Natural killer cell treated with Interleukin-12 subunit alpha and Interleukin-12 subunit beta and Interleukin-15 and Interleukin-18, amount 100 ng/mL, for 72 hours (primary cell): Measurements from ENCODE around the gene DDX43. TPM values are rescaled to one million over a fixed set of nuclear protein-coding genes. Genes with fewer than 3 reads are reported as not detected.
"Not testable (repeated sequence)": the region's sequence is repeated elsewhere in the genome, so short reads cannot be mapped to it uniquely, and the experiment has no call there.

ENCODE experiments used
- ATAC-seq, 2 donors: fragments of 150-1000 bp; cut with Tn5 transposase in 1 of 2; sonication (Bioruptor Pico), chemical (Tn5 transposase) in 1 of 2; 2 replicates each; pipeline ENCODE4 v1.10.0; 2021
- DNase-seq: peaks from one replicate; pipeline ENCODE4 v3.0.0; 2022; ENCODE audit warnings: low spot score
- H3K27ac Mint-ChIP-seq, 2 donors: 1 replicate in 1 of 2; 2 replicates in 1 of 2; pipeline ENCODE4 v1.8.0; 2022; ENCODE audit warnings: mixed read lengths in 2 of 2, mild to moderate bottlenecking in 1 of 2, moderate library complexity in 1 of 2
- H3K27me3 Mint-ChIP-seq, 2 donors: 1 replicate in 1 of 2; 2 replicates in 1 of 2; pipeline ENCODE4 v1.8.0; 2022; ENCODE audit warnings: mixed read lengths in 2 of 2
- H3K36me3 Mint-ChIP-seq: one replicate; pipeline ENCODE4 v1.8.0; 2022; ENCODE audit warnings: mixed read lengths
- H3K4me1 Mint-ChIP-seq, 2 donors: 1 replicate in 1 of 2; 2 replicates in 1 of 2; pipeline ENCODE4 v1.8.0; 2022; ENCODE audit warnings: low read depth in 2 of 2, mixed read lengths in 2 of 2, mild to moderate bottlenecking in 1 of 2
- H3K4me3 Mint-ChIP-seq: one replicate; pipeline ENCODE4 v1.8.0; 2022; ENCODE audit warnings: mixed read lengths
- H3K9me3 Mint-ChIP-seq: 2 replicates; pipeline ENCODE4 v1.8.0; 2022; ENCODE audit warnings: mixed read lengths
- total RNA-seq, 2 donors: library from RNA; stranded (reverse); gene quantifications; one replicate each; pipeline ENCODE4 v1.2.3, GENCODE V29; 2022

DDX43 gene
- total RNA-seq, 2 donors from 2014 or later = 1.0 TPM; not detected in 1

DNA sequence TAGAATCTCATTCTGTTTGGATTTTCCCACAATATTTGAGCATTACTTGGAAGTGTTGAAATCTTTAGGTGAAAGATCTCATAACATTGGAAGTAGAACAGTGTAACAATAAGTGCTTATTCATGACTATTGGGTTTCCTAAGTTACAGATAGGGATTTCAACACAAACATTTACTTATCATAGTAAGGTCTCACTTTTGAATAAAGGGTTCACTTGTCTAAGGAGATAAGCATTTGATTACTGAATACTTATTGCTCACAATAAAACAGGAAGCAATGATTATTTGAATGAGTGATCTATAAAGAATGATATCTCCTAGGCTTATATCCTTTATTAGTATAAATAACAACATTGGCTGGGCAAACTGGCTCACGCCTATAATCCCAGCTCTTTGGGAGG lies 14.8 kb downstream of the DDX43 start:
- no peaks in the 10 kb centered on the region for H3K27me3 Mint-ChIP-seq
- H3K36me3 Mint-ChIP-seq = no peaks in the 10 kb centered on the region
- no peaks in the 10 kb centered on the region for H3K9me3 Mint-ChIP-seq
- no peak overlapping the region for H3K4me3 Mint-ChIP-seq
- ATAC-seq (no peak), DNase-seq (no peak)
- H3K27ac Mint-ChIP-seq = no peak overlapping the region
- H3K4me1 Mint-ChIP-seq = no peaks in the 10 kb centered on the region

DNA sequence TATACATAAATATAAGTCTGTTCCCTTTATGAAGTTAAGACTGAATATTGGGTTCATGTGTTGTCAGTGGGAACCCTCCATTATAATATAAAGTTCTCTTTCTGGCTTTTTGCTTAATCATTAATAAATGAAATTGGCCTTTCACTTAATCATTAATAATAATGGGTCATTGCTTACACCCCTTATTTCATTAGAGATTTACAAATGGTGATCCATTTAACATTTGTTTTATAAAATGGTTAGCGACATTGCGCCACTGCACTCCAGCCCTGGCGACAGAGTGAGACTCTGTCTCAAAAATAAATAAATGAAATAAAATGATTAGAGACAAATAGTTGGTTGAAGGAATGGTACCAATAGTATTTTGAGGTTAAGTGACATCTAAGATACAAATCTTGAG lies 18.5 kb downstream of the DDX43 start:
- no peak overlapping the region for H3K4me3 Mint-ChIP-seq
- peaks cover 2% of the 10 kb centered on the region for H3K36me3 Mint-ChIP-seq
- no peaks in the 10 kb centered on the region for H3K9me3 Mint-ChIP-seq
- ATAC-seq (no peak), DNase-seq (no peak)
- no peak overlapping the region for H3K27ac Mint-ChIP-seq
- peaks cover under 1 to 2% of the 10 kb centered on the region in 2 donors for H3K4me1 Mint-ChIP-seq
- H3K27me3 Mint-ChIP-seq = no peaks in the 10 kb centered on the region

DNA sequence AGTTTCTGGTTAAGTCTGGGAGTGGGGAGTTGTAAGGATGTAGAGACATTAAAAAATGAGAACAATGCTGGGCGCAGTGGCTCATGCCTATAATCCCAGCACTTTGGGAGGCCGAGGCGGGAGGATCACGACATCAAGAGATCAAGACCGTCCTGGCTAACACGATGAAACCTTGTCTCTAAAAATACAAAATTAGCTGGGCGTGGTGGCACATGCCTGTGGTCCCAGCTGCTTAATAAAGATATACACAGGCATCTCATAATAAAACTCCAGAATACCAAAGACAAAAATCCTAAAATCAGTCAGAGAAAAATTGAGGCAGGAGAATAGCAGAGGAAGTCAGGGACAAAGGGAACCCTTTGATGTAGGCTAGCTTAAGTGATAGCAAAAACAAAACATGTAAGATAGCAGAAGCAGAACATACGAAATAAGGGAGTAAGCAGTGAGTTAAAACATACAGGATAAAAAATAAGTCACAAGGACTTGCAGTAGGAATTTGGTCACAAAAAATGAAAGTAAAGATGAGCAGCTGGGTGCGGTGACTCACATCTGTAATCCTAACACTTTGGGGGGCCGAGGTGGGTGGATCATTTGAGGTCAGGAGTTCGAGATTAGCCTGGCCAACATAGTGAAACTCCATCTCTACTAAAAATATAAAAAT lies 23.6 kb downstream of the DDX43 start:
- Mint-ChIP-seq H3K36me3 (peaks cover 15% of the 10 kb centered on the region), H3K4me3 (peak overlapping the region; percentile 9), H3K27me3 (no peaks in the 10 kb centered on the region), H3K27ac (peak overlapping the region; percentile 4 to 19), H3K9me3 (no peaks in the 10 kb centered on the region), H3K4me1 (peaks cover 19 to 22% of the 10 kb centered on the region in 2 donors)
- DNase-seq = no peak
- ATAC-seq = no peak

DNA sequence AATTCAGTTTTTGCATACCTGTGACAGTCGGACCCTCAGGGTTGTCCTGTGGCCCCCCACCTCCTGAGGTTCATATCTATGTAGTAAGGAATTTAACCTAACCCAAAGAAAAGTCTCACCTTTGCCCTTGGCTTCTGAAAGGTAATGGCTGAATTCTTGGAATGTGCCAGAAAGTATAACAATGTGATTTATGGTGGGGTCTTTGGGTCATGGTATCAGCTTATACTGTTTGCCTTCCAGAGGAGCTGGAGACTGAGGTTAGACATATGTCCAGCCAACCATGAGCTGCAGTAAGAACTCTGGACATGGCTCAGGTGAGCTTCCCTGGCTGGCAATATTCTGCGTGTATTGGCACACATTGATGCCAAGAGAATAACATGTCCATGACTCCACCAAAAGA lies 26.9 kb downstream of the DDX43 start:
- ATAC-seq (no peak), DNase-seq (no peak)
- H3K4me1 Mint-ChIP-seq = peaks cover 19 to 22% of the 10 kb centered on the region in 2 donors
- H3K9me3 Mint-ChIP-seq = no peaks in the 10 kb centered on the region
- peaks cover 15% of the 10 kb centered on the region for H3K36me3 Mint-ChIP-seq
- peak overlapping the region; percentile 74 to 85 for H3K27ac Mint-ChIP-seq
- no peak overlapping the region for H3K4me3 Mint-ChIP-seq
- H3K27me3 Mint-ChIP-seq = no peaks in the 10 kb centered on the region

DNA sequence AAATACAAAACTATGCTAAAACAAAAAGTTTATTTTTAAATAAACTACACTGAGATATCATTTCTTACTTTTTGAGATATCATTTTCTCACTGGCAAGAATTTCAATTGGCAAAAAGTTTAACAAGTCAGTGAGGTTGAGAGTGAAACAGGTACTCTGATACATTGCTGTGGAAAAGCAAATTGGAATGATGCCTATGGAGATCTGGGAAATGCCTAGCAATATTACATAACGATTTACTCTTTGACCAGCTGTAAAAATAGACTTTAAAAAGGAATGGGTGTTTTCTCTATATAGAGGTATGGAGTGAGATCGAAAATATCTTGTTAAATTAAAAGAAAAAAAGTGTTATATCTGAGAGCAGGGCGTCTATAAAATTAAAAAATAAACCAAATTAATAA lies 40.6 kb downstream of the DDX43 start:
- H3K4me1 Mint-ChIP-seq = peaks cover 5 to 7% of the 10 kb centered on the region in 2 donors
- no peaks in the 10 kb centered on the region for H3K27me3 Mint-ChIP-seq
- no peak overlapping the region for H3K27ac Mint-ChIP-seq
- H3K4me3 Mint-ChIP-seq = no peak overlapping the region
- H3K36me3 Mint-ChIP-seq = peaks cover 23% of the 10 kb centered on the region
- ATAC-seq (no peak), DNase-seq (no peak)
- H3K9me3 Mint-ChIP-seq = no peaks in the 10 kb centered on the region

DNA sequence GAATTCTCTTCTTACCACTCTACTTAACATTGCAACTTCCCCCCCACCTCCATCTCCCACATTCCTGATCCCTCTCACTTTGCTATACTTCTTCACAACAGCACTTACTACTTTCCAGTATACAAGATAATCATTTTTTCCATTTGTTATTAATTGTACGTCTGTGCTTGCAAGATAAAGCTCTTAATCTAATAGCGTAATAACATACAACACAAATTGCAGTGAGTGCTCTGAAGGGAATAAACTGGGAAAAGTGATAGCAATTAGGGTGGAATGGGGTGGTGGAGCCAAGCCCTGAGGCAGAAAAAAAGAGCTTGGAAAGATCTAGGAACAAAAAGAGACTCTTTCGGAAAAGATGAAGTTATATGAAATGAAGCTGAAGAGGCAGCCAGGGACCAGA lies 48.9 kb downstream of the DDX43 start:
- DNase-seq (no peak), ATAC-seq (no peak)
- peak overlapping the region; percentile 8 to 51 for H3K27ac Mint-ChIP-seq
- H3K4me1 Mint-ChIP-seq = peaks cover 34 to 45% of the 10 kb centered on the region in 2 donors
- peak overlapping the region; percentile 15 for H3K4me3 Mint-ChIP-seq
- H3K27me3 Mint-ChIP-seq = no peaks in the 10 kb centered on the region
- no peaks in the 10 kb centered on the region for H3K9me3 Mint-ChIP-seq
- H3K36me3 Mint-ChIP-seq = peaks cover 37% of the 10 kb centered on the region

DNA sequence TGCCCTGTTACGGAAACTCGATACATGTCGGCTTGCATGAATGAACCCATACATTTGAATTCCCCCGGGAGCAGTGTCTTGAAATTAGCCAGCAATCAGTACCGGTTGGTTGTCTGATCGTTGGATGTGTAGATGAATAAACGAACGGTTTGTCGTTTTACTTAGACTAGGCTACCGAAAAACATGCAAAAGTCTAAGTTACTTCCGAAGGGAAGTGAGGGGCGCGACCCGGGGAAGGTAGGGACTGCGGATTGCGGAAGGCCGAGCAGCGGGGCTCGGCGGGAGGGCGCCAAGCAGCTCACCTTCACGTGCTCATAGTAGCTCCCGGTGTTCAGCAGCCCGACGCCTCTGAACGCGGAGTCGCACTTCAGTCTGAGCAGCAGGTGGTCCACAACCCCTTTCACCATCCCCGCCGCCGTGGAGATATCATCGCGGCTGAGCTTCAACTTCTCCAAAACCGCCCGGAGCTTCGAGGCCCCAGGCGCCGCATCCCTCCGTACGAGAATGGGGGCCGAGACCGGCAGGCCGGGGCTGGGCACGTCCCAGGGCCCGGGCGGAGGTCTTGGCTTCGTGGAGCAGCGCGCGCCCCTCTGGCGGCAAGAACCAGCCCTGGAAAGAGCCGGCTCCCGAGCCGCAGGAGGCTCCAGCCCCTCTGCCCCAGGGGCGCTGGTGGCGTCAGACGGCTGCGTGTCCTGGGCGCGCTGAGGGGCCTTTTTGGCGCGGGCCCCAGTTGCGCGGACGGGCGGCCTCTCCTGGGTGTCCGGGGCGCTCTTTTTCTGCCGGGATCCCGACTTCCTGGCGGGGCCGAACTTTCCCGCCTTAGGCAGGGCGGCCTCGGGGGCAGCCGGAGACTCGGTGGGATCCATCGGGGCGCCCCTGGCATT lies 56.8 kb downstream of the DDX43 start:
- Mint-ChIP-seq H3K9me3 (no peaks in the 10 kb centered on the region), H3K36me3 (peaks cover 22% of the 10 kb centered on the region), H3K4me1 (peaks cover 24 to 30% of the 10 kb centered on the region in 2 donors), H3K27ac (peak overlapping the region; percentile 86 to 91), H3K4me3 (peak overlapping the region; percentile 94), H3K27me3 (no peaks in the 10 kb centered on the region)
- peak; percentile 62 for DNase-seq
- ATAC-seq = peak; percentile 67 to 68

DNA sequence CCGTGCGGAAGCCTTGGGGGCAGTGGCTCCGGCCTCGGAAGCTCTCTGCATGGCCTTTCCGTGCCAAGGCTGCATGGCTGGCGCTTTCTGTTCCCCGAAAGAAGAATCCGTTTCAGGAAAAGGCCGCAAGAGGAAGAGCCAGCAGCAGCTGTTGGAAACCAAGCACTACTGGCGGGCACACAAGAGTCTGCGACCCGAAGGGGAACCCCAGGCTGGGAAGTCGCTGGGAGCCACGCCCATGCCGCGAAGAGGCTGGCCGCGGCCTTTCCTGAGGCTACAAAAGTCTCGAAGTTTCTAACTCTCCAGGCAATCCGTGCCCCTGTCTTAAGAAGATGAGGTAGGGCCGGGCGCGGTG lies 57.5 kb downstream of the DDX43 start, which contains the start of gene CGAS:
Gene CGAS, minus strand, starts transcription at position 191 of the 355 bp plus-strand sequence. Its CDS starts 116 bp downstream, at position 75.
- DNase-seq = peak; percentile 92
- peaks cover 24 to 30% of the 10 kb centered on the region in 2 donors for H3K4me1 Mint-ChIP-seq
- peak; percentile 89 to 93 for ATAC-seq
- no peaks in the 10 kb centered on the region for H3K9me3 Mint-ChIP-seq
- no peaks in the 10 kb centered on the region for H3K27me3 Mint-ChIP-seq
- peak within 1 kb of the TSS; percentile 86 to 91 for H3K27ac Mint-ChIP-seq
- peaks cover 22% of the 10 kb centered on the region for H3K36me3 Mint-ChIP-seq
- peak within 1 kb of the TSS; percentile 94 for H3K4me3 Mint-ChIP-seq

DNA sequence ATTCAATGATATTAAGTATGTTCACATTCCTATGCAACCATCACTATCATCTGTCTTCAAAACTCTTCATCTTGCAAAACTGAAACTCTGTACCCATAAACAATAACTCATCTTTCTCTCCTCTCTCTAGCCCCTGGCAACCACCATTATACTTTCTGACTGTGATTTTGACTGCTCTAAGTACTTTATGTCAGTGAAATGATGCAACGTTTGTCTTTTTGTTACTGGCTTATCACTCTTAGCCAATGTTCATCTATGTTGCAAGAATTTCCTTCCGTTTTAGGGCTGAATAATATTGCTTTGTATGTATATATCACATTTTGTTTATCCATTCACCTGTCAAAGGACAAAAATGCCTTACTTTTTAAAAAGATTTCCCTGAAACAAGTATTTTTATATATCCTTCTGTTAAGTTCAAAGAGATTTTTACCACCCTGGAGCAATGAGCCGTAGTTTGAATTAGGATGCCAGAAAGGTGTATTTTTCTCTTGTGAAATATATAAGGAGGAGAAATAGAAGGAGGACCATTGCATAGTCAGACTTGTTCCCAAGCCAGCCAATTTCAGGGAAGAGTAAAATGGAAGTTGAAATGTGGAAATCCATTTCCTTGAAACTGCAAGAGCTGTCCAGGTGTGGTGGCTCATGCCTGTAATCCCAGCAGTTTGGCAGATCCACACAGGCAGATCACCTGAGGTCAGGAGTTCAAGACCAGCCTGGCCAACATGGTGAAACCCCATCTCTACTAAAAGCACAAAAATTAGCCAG lies 61.4 kb downstream of the DDX43 start:
- Mint-ChIP-seq H3K36me3 (no peaks in the 10 kb centered on the region), H3K4me3 (peak overlapping the region; percentile 56), H3K27me3 (no peaks in the 10 kb centered on the region), H3K9me3 (no peaks in the 10 kb centered on the region), H3K4me1 (peaks cover 13 to 32% of the 10 kb centered on the region in 2 donors), H3K27ac (peak overlapping the region; percentile 65 to 77)
- peak; percentile 69 for ATAC-seq
- no peak for DNase-seq

DNA sequence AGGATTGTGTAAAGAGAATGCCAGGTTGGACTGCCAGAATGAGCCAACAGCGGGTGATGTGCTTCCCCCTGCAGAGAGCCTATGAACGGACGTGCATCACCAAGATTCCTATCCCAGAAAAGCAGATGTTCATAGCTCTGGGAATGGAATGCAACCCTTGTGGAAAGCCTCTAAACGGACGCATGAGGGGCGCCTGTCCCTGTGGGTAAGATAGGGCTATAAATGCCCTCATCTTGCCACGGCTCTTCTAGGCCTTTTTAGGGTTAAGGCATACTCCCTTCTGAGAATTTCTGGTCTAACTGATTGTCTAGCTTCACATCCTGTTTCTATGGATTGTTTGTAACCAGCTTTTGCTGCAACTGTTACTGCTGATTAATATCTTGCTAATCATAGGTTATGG lies 64.8 kb downstream of the DDX43 start:
- H3K4me1 Mint-ChIP-seq = peaks cover 26 to 58% of the 10 kb centered on the region in 2 donors
- not testable (repeated sequence) for H3K36me3 Mint-ChIP-seq

DNA sequence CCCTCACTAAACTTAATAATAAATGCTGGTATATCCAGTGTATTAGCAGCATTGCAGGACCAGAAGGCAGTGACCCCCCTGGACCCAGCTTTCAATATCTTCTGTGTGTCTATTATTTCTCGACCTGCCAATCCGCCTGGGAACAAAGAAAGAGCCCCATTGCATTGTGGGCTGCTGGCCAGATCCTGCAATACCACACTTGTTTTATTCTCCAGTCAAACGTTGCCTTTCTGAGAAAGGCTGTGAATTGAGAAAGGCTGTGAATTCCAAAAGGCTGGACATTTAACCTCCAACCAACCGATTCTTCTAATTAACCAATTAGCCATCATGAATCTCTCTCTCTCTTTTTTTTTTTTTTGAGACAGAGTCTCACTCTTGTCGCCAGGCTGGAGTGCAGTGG lies 65.4 kb downstream of the DDX43 start:
- peaks cover 26 to 58% of the 10 kb centered on the region in 2 donors for H3K4me1 Mint-ChIP-seq
- no peaks in the 10 kb centered on the region for H3K9me3 Mint-ChIP-seq
- DNase-seq (no peak), ATAC-seq (no peak)
- no peaks in the 10 kb centered on the region for H3K36me3 Mint-ChIP-seq
- no peaks in the 10 kb centered on the region for H3K27me3 Mint-ChIP-seq
- peak overlapping the region; percentile 97 to 99 for H3K27ac Mint-ChIP-seq
- H3K4me3 Mint-ChIP-seq = peak overlapping the region; percentile 94

More for the DNA sequence above, 64.8 kb downstream of the DDX43 start:
- not testable (repeated sequence) for H3K27me3 Mint-ChIP-seq, DNase-seq, H3K9me3 Mint-ChIP-seq, ATAC-seq
- peak overlapping the region; percentile 94 for H3K4me3 Mint-ChIP-seq
- peak overlapping the region; percentile 97 to 99 for H3K27ac Mint-ChIP-seq

DNA sequence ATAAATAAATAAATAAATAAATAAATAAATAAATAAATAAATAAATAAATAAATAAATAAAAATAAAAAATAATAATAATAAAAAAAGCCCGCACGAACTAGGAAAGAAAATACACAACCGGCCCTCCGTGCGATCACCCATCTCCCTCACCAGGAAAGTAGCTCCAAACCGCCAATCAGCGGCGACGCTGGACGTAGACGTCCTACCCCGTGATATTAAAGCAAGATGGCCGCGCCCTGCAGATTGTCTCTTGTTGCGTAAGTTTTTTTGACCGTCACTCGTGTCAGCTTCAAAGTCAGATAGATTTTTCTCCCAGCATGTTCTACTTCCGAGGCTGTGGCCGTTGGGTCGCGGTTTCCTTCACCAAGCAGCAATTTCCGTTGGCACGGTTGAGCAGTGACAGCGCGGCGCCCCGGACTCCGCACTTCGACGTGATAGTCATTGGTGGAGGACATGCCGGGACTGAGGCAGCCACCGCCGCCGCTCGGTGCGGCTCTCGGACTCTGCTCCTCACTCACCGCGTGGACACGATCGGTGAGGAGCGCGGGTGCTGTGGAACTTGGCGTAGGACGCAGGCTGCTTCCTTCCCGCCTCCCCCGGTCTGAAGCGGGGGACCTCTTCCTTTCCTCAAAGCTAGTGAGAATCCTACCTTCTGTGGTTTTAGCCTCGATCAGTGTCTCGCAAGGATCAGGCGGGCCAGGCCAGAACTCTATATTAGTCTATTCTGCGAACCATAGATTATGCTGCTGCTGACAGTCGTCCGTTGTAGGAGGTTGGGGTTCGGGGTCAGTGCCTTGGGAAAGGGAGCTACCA lies 67.1 kb downstream of the DDX43 start, which contains the start of gene MTO1:
Gene MTO1, plus strand, starts transcription at position 201 of the 814 bp plus-strand sequence. Its CDS starts 118 bp downstream, at position 319.
- ATAC-seq (peak; percentile 93 to 96), DNase-seq (peak; percentile 92)
- Mint-ChIP-seq H3K36me3 (no peaks in the 10 kb centered on the region), H3K4me3 (peak within 1 kb of the TSS; percentile 94), H3K27me3 (no peaks in the 10 kb centered on the region), H3K27ac (peak within 1 kb of the TSS; percentile 97 to 99), H3K4me1 (peaks cover 30 to 54% of the 10 kb centered on the region in 2 donors), H3K9me3 (no peaks in the 10 kb centered on the region)
